Fibroblast of skin of right biceps (primary cell): Measurements from ENCODE around the gene ARHGAP35.

Experiments used
- DNase-seq: peaks from one replicate; pipeline ENCODE4 v3.0.0-alpha.2; 2013

Gene ARHGAP35

DNA sequence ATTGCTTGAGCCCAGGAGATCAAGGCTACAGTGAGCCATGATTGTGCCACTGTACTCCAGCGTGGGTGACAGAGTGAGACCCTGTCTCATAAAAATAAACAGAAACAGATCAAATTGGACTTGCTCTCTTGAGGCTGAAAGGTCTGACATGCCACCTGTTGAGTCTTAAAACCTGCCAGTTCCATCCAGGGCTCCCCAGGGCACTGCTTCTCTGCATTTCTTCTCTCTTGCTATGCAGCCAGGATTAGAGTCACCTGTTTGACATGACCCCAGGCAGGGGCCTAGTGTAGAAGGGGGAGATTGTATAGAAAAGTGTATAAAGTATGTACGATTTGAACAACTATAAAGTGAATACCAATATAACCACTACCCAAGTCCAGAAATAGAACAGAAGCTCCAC is 45.4 kb downstream of the ARHGAP35 start:
- no peak for DNase-seq

GRCh38 chr19:46907880-46908279 is 47.1 kb downstream of the ARHGAP35 start:
- DNase-seq: no peak

DNA sequence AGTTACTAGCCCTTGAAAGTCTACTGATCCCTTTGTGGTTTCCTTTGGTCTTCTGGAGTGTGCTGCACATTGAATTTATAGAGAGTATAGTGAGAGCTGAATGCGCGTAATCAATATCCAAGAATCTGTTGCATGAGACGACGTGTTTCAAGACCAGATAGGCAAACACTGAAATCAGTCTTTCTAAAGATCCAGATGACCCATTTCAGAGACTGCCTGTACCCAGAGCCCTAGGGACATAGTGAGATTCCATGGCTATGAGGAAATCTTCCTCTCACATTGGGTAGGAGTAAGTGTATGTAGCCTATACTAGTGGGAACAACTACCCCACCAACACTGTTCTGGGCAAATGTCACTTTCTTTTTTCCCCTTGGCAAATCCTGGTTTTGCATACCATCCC is 48.6 kb downstream of the ARHGAP35 start:
- no peak for DNase-seq
